GM12891 (cell line): ENCODE results near the gene TK2.

Experiments
- POLR2A ChIP-seq: IDR thresholded peaks from 2 replicates; pipeline ENCODE4 v1.6.1; 2011; ENCODE audit warnings: low read depth, low read length, control low read depth
- POU2F2 ChIP-seq: IDR thresholded peaks from 2 replicates; pipeline ENCODE4 v1.6.1; 2011; ENCODE audit warnings: low read depth, mild to moderate bottlenecking, control low read depth, low read length, moderate library complexity

DNA sequence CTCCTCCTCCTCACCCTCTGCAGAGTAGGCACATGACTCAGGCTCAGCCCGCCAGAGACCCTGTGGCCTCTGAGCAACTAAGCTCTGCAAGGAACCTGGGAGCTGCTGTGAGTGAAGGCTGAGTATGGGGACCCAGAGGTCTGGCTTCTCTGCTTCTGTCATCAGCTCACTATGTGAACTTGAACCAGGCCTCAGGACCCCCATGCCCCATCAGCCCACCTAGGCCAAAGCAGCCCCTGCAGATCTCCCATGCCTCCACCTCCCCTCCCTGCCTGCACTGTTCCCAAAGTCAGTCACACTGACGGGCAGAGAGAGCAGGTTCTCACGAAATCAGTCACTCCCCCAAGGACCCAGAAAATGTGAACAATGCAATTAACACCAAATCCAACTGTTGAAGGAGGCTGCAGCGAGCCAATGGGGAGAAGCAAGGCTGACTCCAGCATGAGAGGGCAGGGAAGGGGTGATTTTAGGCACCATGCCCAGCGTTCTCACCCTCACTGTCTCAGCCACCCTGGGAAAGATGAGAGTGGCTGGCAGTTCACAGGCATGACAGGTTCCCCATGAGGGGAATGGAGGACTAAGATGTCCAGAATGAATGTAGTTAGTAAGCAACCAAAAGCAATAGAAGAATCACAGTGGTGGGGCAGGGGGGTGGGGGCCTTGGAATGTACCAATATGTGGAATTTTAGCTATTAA, 62.2 kb downstream of the TK2 start:
- no peak for TF ChIP-seq POLR2A
- no peak for TF ChIP-seq POU2F2
